Upper lobe of left lung (tissue), 4 donors: ENCODE measurements around the gene PSMB2.

Source experiments
- POLR2A ChIP-seq, 4 donors: fragments of 450-650 bp; IDR thresholded peaks; one replicate each; pipeline ENCODE4 v1.5.1; 2016 to 2017; ENCODE audit warnings: antibody characterized with exemption in 4 of 4, mild to moderate bottlenecking in 2 of 4
- TF ChIP-seq, protein P1 (sequence below), 6 experiments: fragments of 450-650 bp in 4 of 6; fragments of 200-600 bp in 2 of 6; sonication (generic) in 2 of 6; IDR thresholded peaks; one replicate each; pipeline ENCODE4 v1.5.1; 2016 to 2019; ENCODE audit warnings: antibody characterized with exemption in 6 of 6

DNA sequence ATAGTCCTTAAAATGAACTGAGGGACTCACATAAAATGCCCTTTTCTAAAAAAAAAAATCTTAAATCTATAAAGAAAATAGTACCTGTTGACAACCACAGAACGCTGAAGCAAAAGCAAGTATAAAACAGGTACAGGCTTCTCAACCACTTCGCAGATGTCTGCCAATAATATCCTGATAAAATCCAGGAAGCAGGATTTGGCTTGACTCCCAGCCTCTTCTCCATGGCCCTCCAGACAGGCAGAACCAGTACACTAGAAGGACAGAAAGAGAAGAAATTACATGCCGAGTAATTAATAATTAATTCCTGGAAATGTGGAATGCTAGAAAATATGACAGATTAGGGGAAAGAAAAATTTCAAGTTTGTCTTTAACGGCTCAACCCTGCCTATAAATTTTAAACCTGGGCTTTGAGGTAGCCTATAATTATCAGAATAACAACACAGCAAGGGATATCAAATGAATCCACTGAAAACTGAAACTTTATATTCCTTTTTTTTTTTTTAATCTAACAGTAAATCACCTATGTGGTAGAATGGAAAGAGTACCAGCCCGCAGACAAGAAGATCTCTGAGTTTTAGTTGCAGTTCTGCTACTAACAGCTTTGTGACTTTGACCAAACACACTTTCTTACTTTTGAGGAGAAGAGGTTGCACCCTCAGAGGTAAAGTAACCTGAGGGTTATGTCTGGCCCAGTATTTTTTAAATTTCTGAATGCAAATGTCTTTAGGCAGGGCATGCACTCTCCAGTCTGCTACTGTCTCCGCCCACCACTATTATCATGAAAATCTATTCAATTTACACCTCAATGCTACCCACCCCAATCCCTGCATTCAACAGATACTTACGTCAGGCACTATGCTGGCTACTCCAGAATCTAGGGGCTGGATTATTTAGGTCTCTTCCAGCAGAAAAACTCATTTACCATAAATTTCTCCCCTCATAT, 86.8 kb downstream of the PSMB2 start:
- TF ChIP-seq, protein P1, sequence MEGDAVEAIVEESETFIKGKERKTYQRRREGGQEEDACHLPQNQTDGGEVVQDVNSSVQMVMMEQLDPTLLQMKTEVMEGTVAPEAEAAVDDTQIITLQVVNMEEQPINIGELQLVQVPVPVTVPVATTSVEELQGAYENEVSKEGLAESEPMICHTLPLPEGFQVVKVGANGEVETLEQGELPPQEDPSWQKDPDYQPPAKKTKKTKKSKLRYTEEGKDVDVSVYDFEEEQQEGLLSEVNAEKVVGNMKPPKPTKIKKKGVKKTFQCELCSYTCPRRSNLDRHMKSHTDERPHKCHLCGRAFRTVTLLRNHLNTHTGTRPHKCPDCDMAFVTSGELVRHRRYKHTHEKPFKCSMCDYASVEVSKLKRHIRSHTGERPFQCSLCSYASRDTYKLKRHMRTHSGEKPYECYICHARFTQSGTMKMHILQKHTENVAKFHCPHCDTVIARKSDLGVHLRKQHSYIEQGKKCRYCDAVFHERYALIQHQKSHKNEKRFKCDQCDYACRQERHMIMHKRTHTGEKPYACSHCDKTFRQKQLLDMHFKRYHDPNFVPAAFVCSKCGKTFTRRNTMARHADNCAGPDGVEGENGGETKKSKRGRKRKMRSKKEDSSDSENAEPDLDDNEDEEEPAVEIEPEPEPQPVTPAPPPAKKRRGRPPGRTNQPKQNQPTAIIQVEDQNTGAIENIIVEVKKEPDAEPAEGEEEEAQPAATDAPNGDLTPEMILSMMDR (IDR thresholded peaks at IDR 0.05) = no peak
- TF ChIP-seq POLR2A (IDR thresholded peaks at IDR 0.05) = no peak
